Spleen (tissue), 11 donors: ENCODE results near the gene FTCDNL1. TPM values are rescaled to one million over a fixed set of nuclear protein-coding genes. Genes with fewer than 3 reads are reported as not detected.

Source experiments
- DNase-seq: peaks from one replicate; pipeline ENCODE4 v3.0.0-alpha.2; 2020
- H3K27ac ChIP-seq, 8 donors: fragments of 200-600 bp; sonication (generic) in 7 of 8; 1 replicate in 4 of 8; 2 replicates in 4 of 8; pipeline versions ENCODE4 v1.5.0 to v1.8.0; 2016 to 2021; ENCODE audit warnings: inconsistent platforms in 4 of 8, mild to moderate bottlenecking in 4 of 8, moderate library complexity in 1 of 8
- H3K27me3 ChIP-seq, 7 donors: fragments of 200-600 bp; sonication (generic) in 6 of 7; replicated peaks in 1 of 7; 1 replicate in 4 of 7; 2 replicates in 3 of 7; pipeline versions ENCODE4 v1.5.0 to v1.8.0; 2016 to 2021; ENCODE audit warnings: inconsistent platforms in 3 of 7, mild to moderate bottlenecking in 1 of 7
- H3K36me3 ChIP-seq, 6 donors: fragments of 200-600 bp; sonication (generic) in 5 of 6; 1 replicate in 4 of 6; 2 replicates in 2 of 6; pipeline versions ENCODE4 v1.5.0 to v1.8.0; 2016 to 2021; ENCODE audit warnings: inconsistent platforms in 2 of 6
- H3K4me1 ChIP-seq, 6 donors: fragments of 200-600 bp; sonication (generic) in 5 of 6; 1 replicate in 3 of 6; 2 replicates in 3 of 6; pipeline versions ENCODE4 v1.5.0 to v1.8.0; 2016 to 2021; ENCODE audit warnings: inconsistent platforms in 3 of 6
- H3K4me3 ChIP-seq, 8 donors: fragments of 200-600 bp; sonication (generic) in 7 of 8; 1 replicate in 4 of 8; 2 replicates in 4 of 8; pipeline versions ENCODE4 v1.5.0 to v1.8.0; 2016 to 2021; ENCODE audit warnings: inconsistent platforms in 4 of 8, mild to moderate bottlenecking in 4 of 8, moderate library complexity in 2 of 8
- H3K9me3 ChIP-seq, 8 donors: fragments of 200-600 bp; sonication (generic) in 7 of 8; 1 replicate in 4 of 8; 2 replicates in 4 of 8; pipeline versions ENCODE4 v1.5.0 to v1.8.0; 2016 to 2021; ENCODE audit warnings: inconsistent platforms in 4 of 8
- POLR2A ChIP-seq, 3 donors: fragments of 450-650 bp; IDR thresholded peaks; one replicate each; pipeline ENCODE4 v1.5.1; 2017; ENCODE audit warnings: antibody characterized with exemption in 3 of 3, mild to moderate bottlenecking in 1 of 3
- POLR2AphosphoS5 ChIP-seq, 3 donors: sonication (generic); formaldehyde crosslinking; IDR thresholded peaks; one replicate each; pipeline ENCODE4 v1.5.1; 2017; ENCODE audit warnings: antibody characterized with exemption in 3 of 3
- WGBS, 5 donors: extraction: QIAGEN DNeasy Blood & Tissue Kit in 3 of 5; methylation state at CpG; one replicate each; pipeline versions ENCODE4 v1.1.5 to v1.1.7; 2013 to 2018; 5-methylcytosine and 5-hydroxymethylcytosine counted together
- intact Hi-C: fragments of 100-400 bp; cut with DNase I; formaldehyde crosslinking; loops from one replicate; pipeline ENCODE4 v1.15.0; 2023; ENCODE audit warnings: low total_unique reads
- polyA plus RNA-seq, 3 donors: library from polyadenylated mRNA; stranded (reverse); fragments of 200-250 nt; gene quantifications; one replicate each; pipeline ENCODE4 v1.2.1, GENCODE V29; 2013
- total RNA-seq, 7 donors: library from RNA; depleted of rRNA in 3 of 7; stranded (reverse); fragments of >200 nt in 3 of 7; fragmentation: NEBNext Ultra II Directional in 4 of 7; extraction: Animal tissue kit (Norgen Biotek cat#: 25700) in 4 of 7; gene quantifications; one replicate each; pipeline versions ENCODE4 v1.1.0 to v1.2.1, GENCODE V29; 2016 to 2021
- TF ChIP-seq, protein P1 (sequence below), 11 experiments: fragments of 200-600 bp in 7 of 11; fragments of 450-650 bp in 4 of 11; sonication (generic) in 4 of 11; IDR thresholded peaks in 8 of 11; conservative IDR thresholded peaks in 3 of 11; 1 replicate in 7 of 11; 2 replicates in 4 of 11; pipeline versions ENCODE4 v1.4.0 to v1.8.0; 2016 to 2021; ENCODE audit warnings: antibody characterized with exemption in 11 of 11, inconsistent platforms in 4 of 11, mild to moderate bottlenecking in 1 of 11
- donor health status: healthy with polysubstance abuse.
- donor health status: DM: no; HTN: no; CAD: no; lungs with moderate emphysema.
- donor health status: DM: no; HTN: no; CAD: no.
- donor health status: Bipolar disorder and iron deficiency.
- donor health status: healthy.
- donor health status: DM: no; HTN: no; CAD: no.
- donor health status: DM: yes; HTN: yes; CAD: no.

The FTCDNL1 gene
- total and polyA plus RNA-seq, 10 donors: 2.1 to 10.3 (median 7.0) TPM

- intact Hi-C loops: no loop called here
- no peaks in the 10 kb centered on the region for H3K27me3 ChIP-seq
- DNase-seq: no peak
- no peak overlapping the region for H3K27ac ChIP-seq
- 84 to 94% (median 88%) methylated on average over 3 of the region's 3 CpGs for WGBS, 5 donors
- no peaks in the 10 kb centered on the region for H3K9me3 ChIP-seq
- no peaks in the 10 kb centered on the region for H3K36me3 ChIP-seq
- H3K4me1 ChIP-seq: no peaks in the 10 kb centered on the region
- no peak for TF ChIP-seq POLR2AphosphoS5 (IDR thresholded peaks at IDR 0.05)
- no peak for TF ChIP-seq POLR2A (IDR thresholded peaks at IDR 0.05)
- TF ChIP-seq, protein P1, sequence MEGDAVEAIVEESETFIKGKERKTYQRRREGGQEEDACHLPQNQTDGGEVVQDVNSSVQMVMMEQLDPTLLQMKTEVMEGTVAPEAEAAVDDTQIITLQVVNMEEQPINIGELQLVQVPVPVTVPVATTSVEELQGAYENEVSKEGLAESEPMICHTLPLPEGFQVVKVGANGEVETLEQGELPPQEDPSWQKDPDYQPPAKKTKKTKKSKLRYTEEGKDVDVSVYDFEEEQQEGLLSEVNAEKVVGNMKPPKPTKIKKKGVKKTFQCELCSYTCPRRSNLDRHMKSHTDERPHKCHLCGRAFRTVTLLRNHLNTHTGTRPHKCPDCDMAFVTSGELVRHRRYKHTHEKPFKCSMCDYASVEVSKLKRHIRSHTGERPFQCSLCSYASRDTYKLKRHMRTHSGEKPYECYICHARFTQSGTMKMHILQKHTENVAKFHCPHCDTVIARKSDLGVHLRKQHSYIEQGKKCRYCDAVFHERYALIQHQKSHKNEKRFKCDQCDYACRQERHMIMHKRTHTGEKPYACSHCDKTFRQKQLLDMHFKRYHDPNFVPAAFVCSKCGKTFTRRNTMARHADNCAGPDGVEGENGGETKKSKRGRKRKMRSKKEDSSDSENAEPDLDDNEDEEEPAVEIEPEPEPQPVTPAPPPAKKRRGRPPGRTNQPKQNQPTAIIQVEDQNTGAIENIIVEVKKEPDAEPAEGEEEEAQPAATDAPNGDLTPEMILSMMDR (IDR thresholded peaks at IDR 0.05 in 8 of 11, conservative IDR thresholded peaks at IDR 0.05 in 3 of 11): no peak
- no peak overlapping the region for H3K4me3 ChIP-seq
Observed at GRCh38 chr2:199779589-199779988, 71.4 kb downstream of the FTCDNL1 start.

- intact Hi-C loops: no loop called here
- Histone ChIP-seq H3K27ac (no peak overlapping the region), H3K36me3 (no peaks in the 10 kb centered on the region), H3K9me3 (no peaks in the 10 kb centered on the region), H3K4me1 (no peaks in the 10 kb centered on the region), H3K4me3 (no peak overlapping the region), H3K27me3 (no peaks in the 10 kb centered on the region)
- TF ChIP-seq POLR2A (IDR thresholded peaks at IDR 0.05) (no peak), POLR2AphosphoS5 (IDR thresholded peaks at IDR 0.05) (no peak)
- TF ChIP-seq, protein P1 (IDR thresholded peaks at IDR 0.05 in 8 of 11, conservative IDR thresholded peaks at IDR 0.05 in 3 of 11): no peak
- no peak for DNase-seq
- 84 to 92% (median 90%) methylated on average over 3 of the region's 3 CpGs for WGBS, 5 donors
Observed at GRCh38 chr2:199778655-199779054, 72.3 kb downstream of the FTCDNL1 start.

DNA sequence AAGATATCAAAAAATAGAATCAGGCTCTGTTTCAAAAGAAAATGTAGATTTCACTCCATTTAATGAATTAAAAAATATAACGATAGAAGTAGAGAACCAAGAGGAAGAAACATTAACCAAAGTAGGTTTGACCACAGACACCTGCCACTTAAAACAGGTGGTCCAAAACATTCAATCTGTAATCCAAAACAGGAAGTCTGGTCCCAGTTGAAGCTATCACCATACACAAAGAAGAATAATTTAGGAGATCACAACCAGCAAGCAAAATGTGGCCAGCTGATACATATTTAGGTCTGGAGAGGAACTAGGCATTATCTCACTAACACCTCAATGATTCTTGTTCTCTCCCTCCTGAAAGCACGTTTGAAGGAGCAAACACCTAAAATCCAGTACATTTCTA is 73.1 kb downstream of the FTCDNL1 start:
- no peak overlapping the region for H3K27ac ChIP-seq
- H3K27me3 ChIP-seq: no peaks in the 10 kb centered on the region
- no peak for DNase-seq
- intact Hi-C loops: no loop called here
- no peaks in the 10 kb centered on the region for H3K36me3 ChIP-seq
- H3K9me3 ChIP-seq: no peaks in the 10 kb centered on the region
- H3K4me1 ChIP-seq: no peaks in the 10 kb centered on the region
- TF ChIP-seq POLR2AphosphoS5 (IDR thresholded peaks at IDR 0.05): no peak
- TF ChIP-seq, protein P1 (IDR thresholded peaks at IDR 0.05 in 8 of 11, conservative IDR thresholded peaks at IDR 0.05 in 3 of 11): no peak
- no peak for TF ChIP-seq POLR2A (IDR thresholded peaks at IDR 0.05)
- 38 to 66% (median 56%) methylated on average over 2 of the region's 2 CpGs for WGBS, 5 donors
- no peak overlapping the region for H3K4me3 ChIP-seq

GRCh38 chr2:199777315-199777714 is 73.7 kb downstream of the FTCDNL1 start:
- H3K27me3 ChIP-seq: no peaks in the 10 kb centered on the region
- no peak overlapping the region for H3K4me3 ChIP-seq
- no peaks in the 10 kb centered on the region for H3K36me3 ChIP-seq
- H3K27ac ChIP-seq: no peak overlapping the region
- no peaks in the 10 kb centered on the region for H3K9me3 ChIP-seq
- no peak for DNase-seq
- 94 to 100% (median 97%) methylated on average over 1 of the region's 1 CpG for WGBS, 5 donors
- H3K4me1 ChIP-seq: no peaks in the 10 kb centered on the region
- intact Hi-C loops: no loop called here
- no peak for TF ChIP-seq POLR2AphosphoS5 (IDR thresholded peaks at IDR 0.05)
- TF ChIP-seq POLR2A (IDR thresholded peaks at IDR 0.05): no peak
- TF ChIP-seq, protein P1 (IDR thresholded peaks at IDR 0.05 in 8 of 11, conservative IDR thresholded peaks at IDR 0.05 in 3 of 11): no peak
